Dendritic cell treated with granulocyte-macrophage colony-stimulating factor and Interleukin-4, amounts not matched to agents 40 ng/mL and 50 ng/mL, for 4 days (primary cell): ENCODE measurements around the gene MUC15.

Source experiments
- H3K27ac Mint-ChIP-seq: one replicate; pipeline ENCODE4 v1.8.0; 2022; ENCODE audit warnings: mild to moderate bottlenecking, mixed read lengths
- H3K27me3 Mint-ChIP-seq: one replicate; pipeline ENCODE4 v1.8.0; 2022; ENCODE audit warnings: mild to moderate bottlenecking, mixed read lengths
- H3K36me3 Mint-ChIP-seq: one replicate; pipeline ENCODE4 v1.8.0; 2022; ENCODE audit warnings: low read depth, mixed read lengths
- H3K4me1 Mint-ChIP-seq: one replicate; pipeline ENCODE4 v1.8.0; 2022; ENCODE audit warnings: low read depth, mixed read lengths
- H3K4me3 Mint-ChIP-seq: one replicate; pipeline ENCODE4 v1.8.0; 2022; ENCODE audit warnings: mild to moderate bottlenecking, moderate library complexity, mixed read lengths
- H3K9me3 Mint-ChIP-seq: one replicate; pipeline ENCODE4 v1.8.0; 2022; ENCODE audit warnings: mixed read lengths
- intact Hi-C: fragments of 100-400 bp; cut with micrococcal nuclease; formaldehyde crosslinking; loops from one replicate; pipeline ENCODE4 v1.15.0; 2022

MUC15 gene

GRCh38 chr11:26551186-26551801 lies 20.8 kb downstream of the MUC15 start:
- Mint-ChIP-seq H3K9me3 (no peaks in the 10 kb centered on the region), H3K27me3 (no peaks in the 10 kb centered on the region), H3K27ac (no peak overlapping the region), H3K4me3 (no peak overlapping the region), H3K36me3 (no peaks in the 10 kb centered on the region), H3K4me1 (no peaks in the 10 kb centered on the region)
- intact Hi-C loops: no loop called here

- intact Hi-C loops: no loop called here
- Mint-ChIP-seq H3K27ac (no peak overlapping the region), H3K9me3 (no peaks in the 10 kb centered on the region), H3K27me3 (no peaks in the 10 kb centered on the region), H3K36me3 (no peaks in the 10 kb centered on the region), H3K4me1 (no peaks in the 10 kb centered on the region), H3K4me3 (no peak overlapping the region)
Observed at GRCh38 chr11:26550022-26550421, 22.0 kb downstream of the MUC15 start.

GRCh38 chr11:26549176-26549575 lies 22.9 kb downstream of the MUC15 start:
- no peak overlapping the region for H3K27ac Mint-ChIP-seq
- intact Hi-C loops: no loop called here
- no peaks in the 10 kb centered on the region for H3K27me3 Mint-ChIP-seq
- H3K36me3 Mint-ChIP-seq: no peaks in the 10 kb centered on the region
- no peak overlapping the region for H3K4me3 Mint-ChIP-seq
- no peaks in the 10 kb centered on the region for H3K9me3 Mint-ChIP-seq
- H3K4me1 Mint-ChIP-seq: no peaks in the 10 kb centered on the region

- Mint-ChIP-seq H3K27ac (no peak overlapping the region), H3K36me3 (no peaks in the 10 kb centered on the region), H3K4me3 (no peak overlapping the region), H3K27me3 (no peaks in the 10 kb centered on the region), H3K9me3 (no peaks in the 10 kb centered on the region), H3K4me1 (no peaks in the 10 kb centered on the region)
- intact Hi-C loops: no loop called here
Observed at GRCh38 chr11:26541870-26542269, 30.2 kb downstream of the MUC15 start.

GRCh38 chr11:26539517-26539916 lies 32.5 kb downstream of the MUC15 start:
- H3K9me3 Mint-ChIP-seq: no peaks in the 10 kb centered on the region
- no peak overlapping the region for H3K4me3 Mint-ChIP-seq
- H3K4me1 Mint-ChIP-seq: no peaks in the 10 kb centered on the region
- intact Hi-C loops: no loop called here
- H3K27ac Mint-ChIP-seq: no peak overlapping the region
- no peaks in the 10 kb centered on the region for H3K36me3 Mint-ChIP-seq
- H3K27me3 Mint-ChIP-seq: no peaks in the 10 kb centered on the region

GRCh38 chr11:26537341-26537740 lies 34.7 kb downstream of the MUC15 start:
- H3K9me3 Mint-ChIP-seq: no peaks in the 10 kb centered on the region
- H3K36me3 Mint-ChIP-seq: no peaks in the 10 kb centered on the region

GRCh38 chr11:26527685-26528084 lies 44.4 kb downstream of the MUC15 start:
- intact Hi-C loops: no loop called here
- H3K4me1 Mint-ChIP-seq: no peaks in the 10 kb centered on the region
- H3K36me3 Mint-ChIP-seq: no peaks in the 10 kb centered on the region
- no peak overlapping the region for H3K4me3 Mint-ChIP-seq
- H3K9me3 Mint-ChIP-seq: no peaks in the 10 kb centered on the region
- H3K27me3 Mint-ChIP-seq: no peaks in the 10 kb centered on the region
- H3K27ac Mint-ChIP-seq: no peak overlapping the region

More at GRCh38 chr11:26537341-26537740, 34.7 kb downstream of the MUC15 start:
- intact Hi-C loops: no loop called here
- Mint-ChIP-seq H3K4me3 (no peak overlapping the region), H3K4me1 (no peaks in the 10 kb centered on the region), H3K27ac (no peak overlapping the region), H3K27me3 (no peaks in the 10 kb centered on the region)

- no peaks in the 10 kb centered on the region for H3K27me3 Mint-ChIP-seq
- no peaks in the 10 kb centered on the region for H3K4me1 Mint-ChIP-seq
- H3K9me3 Mint-ChIP-seq: no peaks in the 10 kb centered on the region
- no peaks in the 10 kb centered on the region for H3K36me3 Mint-ChIP-seq
- intact Hi-C loops: no loop called here
- no peak overlapping the region for H3K4me3 Mint-ChIP-seq
- H3K27ac Mint-ChIP-seq: no peak overlapping the region
Observed at GRCh38 chr11:26522912-26523610, 49.0 kb downstream of the MUC15 start.

- no peak overlapping the region for H3K4me3 Mint-ChIP-seq
- H3K4me1 Mint-ChIP-seq: no peaks in the 10 kb centered on the region
- intact Hi-C loops: no loop called here
- H3K27ac Mint-ChIP-seq: no peak overlapping the region
- H3K36me3 Mint-ChIP-seq: no peaks in the 10 kb centered on the region
- H3K9me3 Mint-ChIP-seq: no peaks in the 10 kb centered on the region
- H3K27me3 Mint-ChIP-seq: no peaks in the 10 kb centered on the region
Observed at GRCh38 chr11:26519469-26519868, 52.6 kb downstream of the MUC15 start.

- H3K4me1 Mint-ChIP-seq: no peaks in the 10 kb centered on the region
- no peak overlapping the region for H3K4me3 Mint-ChIP-seq
- no peaks in the 10 kb centered on the region for H3K27me3 Mint-ChIP-seq
- intact Hi-C loops: no loop called here
- H3K27ac Mint-ChIP-seq: no peak overlapping the region
- H3K36me3 Mint-ChIP-seq: no peaks in the 10 kb centered on the region
- no peaks in the 10 kb centered on the region for H3K9me3 Mint-ChIP-seq
Observed at GRCh38 chr11:26512196-26512595, 59.9 kb downstream of the MUC15 start.

- Mint-ChIP-seq H3K27me3 (no peaks in the 10 kb centered on the region), H3K27ac (no peak overlapping the region), H3K4me3 (no peak overlapping the region), H3K4me1 (no peaks in the 10 kb centered on the region), H3K36me3 (no peaks in the 10 kb centered on the region), H3K9me3 (no peaks in the 10 kb centered on the region)
- intact Hi-C loops: no loop called here
Observed at GRCh38 chr11:26510756-26511155, 61.3 kb downstream of the MUC15 start.

GRCh38 chr11:26510164-26510563 lies 61.9 kb downstream of the MUC15 start:
- intact Hi-C loops: no loop called here
- Mint-ChIP-seq H3K27ac (no peak overlapping the region), H3K27me3 (no peaks in the 10 kb centered on the region), H3K4me1 (no peaks in the 10 kb centered on the region), H3K4me3 (no peak overlapping the region), H3K9me3 (no peaks in the 10 kb centered on the region), H3K36me3 (no peaks in the 10 kb centered on the region)
